Ascending aorta (tissue), 2 donors: Measurements from ENCODE around the gene PLAGL1. TPM values are rescaled to one million over a fixed set of nuclear protein-coding genes. Genes with fewer than 3 reads are reported as not detected.
"Not testable (repeated sequence)": the region's sequence is repeated elsewhere in the genome, so short reads cannot be mapped to it uniquely, and the experiment has no call there.

Source experiments
- DNase-seq, 2 donors: peaks; one replicate each; pipeline ENCODE4 v3.0.0-alpha.2; 2019; ENCODE audit warnings: low spot score in 2 of 2
- H3K27ac ChIP-seq, 2 donors: fragments of 200-600 bp; sonication (generic); one replicate each; pipeline ENCODE4 v1.5.1; 2016 to 2017; ENCODE audit warnings: mild to moderate bottlenecking in 1 of 2
- H3K27me3 ChIP-seq: fragments of 200-600 bp; sonication (generic); one replicate; pipeline ENCODE4 v1.5.1; 2017
- H3K36me3 ChIP-seq, 2 donors: fragments of 200-600 bp; sonication (generic); one replicate each; pipeline ENCODE4 v1.5.1; 2016
- H3K4me1 ChIP-seq, 2 donors: fragments of 200-600 bp; sonication (generic); one replicate each; pipeline ENCODE4 v1.5.1; 2016 to 2017; ENCODE audit warnings: mild to moderate bottlenecking in 1 of 2
- H3K4me3 ChIP-seq, 2 donors: fragments of 200-600 bp; sonication (generic); one replicate each; pipeline ENCODE4 v1.5.1; 2016 to 2017; ENCODE audit warnings: mild to moderate bottlenecking in 1 of 2
- H3K9me3 ChIP-seq, 2 donors: fragments of 200-600 bp; sonication (generic); one replicate each; pipeline ENCODE4 v1.5.1; 2016
- intact Hi-C: fragments of 100-400 bp; cut with DNase I; formaldehyde crosslinking; loops from one replicate; pipeline ENCODE4 v1.15.1; 2023
- total RNA-seq: library from RNA; depleted of rRNA; stranded (reverse); fragments of >200 nt; gene quantifications from one replicate; pipeline ENCODE4 v1.1.0, GENCODE V29; 2016
- TF ChIP-seq, protein P1 (sequence below), 3 experiments: fragments of 200-600 bp in 2 of 3; fragments of 450-650 bp in 1 of 3; sonication (generic) in 2 of 3; IDR thresholded peaks; one replicate each; pipeline ENCODE4 v1.5.1; 2016 to 2019; ENCODE audit warnings: antibody characterized with exemption in 3 of 3, mild to moderate bottlenecking in 1 of 3, moderate library complexity in 1 of 3

PLAGL1 gene
- total RNA-seq, 1 donor from 2014 or later, result 86.3 TPM

GRCh38 chr6:144047688-144048087, 39.6 kb upstream of the PLAGL1 start:
- Histone ChIP-seq H3K4me1 (no peaks in the 10 kb centered on the region), H3K36me3 (no peaks in the 10 kb centered on the region), H3K4me3 (no peak overlapping the region), H3K27me3 (no peaks in the 10 kb centered on the region), H3K9me3 (no peaks in the 10 kb centered on the region), H3K27ac (no peak overlapping the region)
- intact Hi-C loops, result no loop called here
- DNase-seq, result no peak
- TF ChIP-seq, protein P1, sequence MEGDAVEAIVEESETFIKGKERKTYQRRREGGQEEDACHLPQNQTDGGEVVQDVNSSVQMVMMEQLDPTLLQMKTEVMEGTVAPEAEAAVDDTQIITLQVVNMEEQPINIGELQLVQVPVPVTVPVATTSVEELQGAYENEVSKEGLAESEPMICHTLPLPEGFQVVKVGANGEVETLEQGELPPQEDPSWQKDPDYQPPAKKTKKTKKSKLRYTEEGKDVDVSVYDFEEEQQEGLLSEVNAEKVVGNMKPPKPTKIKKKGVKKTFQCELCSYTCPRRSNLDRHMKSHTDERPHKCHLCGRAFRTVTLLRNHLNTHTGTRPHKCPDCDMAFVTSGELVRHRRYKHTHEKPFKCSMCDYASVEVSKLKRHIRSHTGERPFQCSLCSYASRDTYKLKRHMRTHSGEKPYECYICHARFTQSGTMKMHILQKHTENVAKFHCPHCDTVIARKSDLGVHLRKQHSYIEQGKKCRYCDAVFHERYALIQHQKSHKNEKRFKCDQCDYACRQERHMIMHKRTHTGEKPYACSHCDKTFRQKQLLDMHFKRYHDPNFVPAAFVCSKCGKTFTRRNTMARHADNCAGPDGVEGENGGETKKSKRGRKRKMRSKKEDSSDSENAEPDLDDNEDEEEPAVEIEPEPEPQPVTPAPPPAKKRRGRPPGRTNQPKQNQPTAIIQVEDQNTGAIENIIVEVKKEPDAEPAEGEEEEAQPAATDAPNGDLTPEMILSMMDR (IDR thresholded peaks at IDR 0.05), result no peak

DNA sequence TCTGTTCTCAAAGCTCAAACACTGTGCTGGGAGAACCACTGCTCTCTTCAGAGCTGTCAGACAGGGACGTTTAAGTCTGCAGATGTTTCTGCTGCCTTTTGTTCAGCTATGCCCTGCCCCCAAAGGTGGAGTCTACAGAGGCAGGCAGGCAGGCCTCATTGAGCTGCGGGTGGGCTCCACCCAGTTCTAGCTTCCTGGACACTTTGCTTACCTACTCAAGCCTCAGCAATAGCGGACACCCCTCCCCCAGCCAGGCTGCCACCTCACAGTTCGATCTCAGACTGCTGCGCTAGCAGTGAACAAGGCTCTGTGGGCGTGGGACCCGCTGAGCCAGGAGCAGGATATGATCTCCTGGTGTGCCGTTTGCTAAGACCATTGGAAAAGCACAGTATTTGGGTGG, 38.6 kb upstream of the PLAGL1 start:
- DNase-seq, intact Hi-C loops, H3K4me1 ChIP-seq, H3K4me3 ChIP-seq, H3K27me3 ChIP-seq, H3K27ac ChIP-seq, H3K36me3 ChIP-seq, H3K9me3 ChIP-seq: not testable (repeated sequence)

DNA sequence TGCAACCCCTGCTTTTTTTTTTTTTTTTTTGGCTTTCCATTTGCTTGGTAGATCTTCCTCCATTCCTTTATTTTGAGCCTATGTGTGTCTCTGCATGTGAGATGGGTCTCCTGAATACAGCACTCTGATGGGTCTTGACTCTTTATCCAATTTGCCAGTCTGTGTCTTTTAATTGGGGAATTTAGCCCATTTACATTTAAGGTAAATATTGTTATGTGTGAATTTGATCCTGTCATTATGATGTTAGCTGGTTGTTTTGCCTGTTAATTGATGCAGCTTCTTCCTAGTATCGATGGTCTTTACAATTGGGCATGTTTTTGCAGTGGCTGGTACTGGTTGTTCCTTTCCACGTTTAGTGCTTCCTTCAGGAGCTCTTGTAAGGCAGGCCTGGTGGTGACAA, 36.9 kb upstream of the PLAGL1 start:
- H3K27ac ChIP-seq, H3K27me3 ChIP-seq, DNase-seq, H3K4me1 ChIP-seq, H3K9me3 ChIP-seq, H3K4me3 ChIP-seq, intact Hi-C loops, H3K36me3 ChIP-seq: not testable (repeated sequence)

GRCh38 chr6:144036835-144037195, 28.8 kb upstream of the PLAGL1 start:
- H3K4me3 ChIP-seq, result peak overlapping the region; percentile 39 to 52
- no peaks in the 10 kb centered on the region for H3K27me3 ChIP-seq
- TF ChIP-seq, protein P1 (IDR thresholded peaks at IDR 0.05), result no peak
- intact Hi-C loops, result no loop called here
- no peaks in the 10 kb centered on the region for H3K9me3 ChIP-seq
- DNase-seq, result no peak
- no peak overlapping the region for H3K27ac ChIP-seq
- H3K36me3 ChIP-seq, result no peaks in the 10 kb centered on the region
- no peaks in the 10 kb centered on the region for H3K4me1 ChIP-seq

DNA sequence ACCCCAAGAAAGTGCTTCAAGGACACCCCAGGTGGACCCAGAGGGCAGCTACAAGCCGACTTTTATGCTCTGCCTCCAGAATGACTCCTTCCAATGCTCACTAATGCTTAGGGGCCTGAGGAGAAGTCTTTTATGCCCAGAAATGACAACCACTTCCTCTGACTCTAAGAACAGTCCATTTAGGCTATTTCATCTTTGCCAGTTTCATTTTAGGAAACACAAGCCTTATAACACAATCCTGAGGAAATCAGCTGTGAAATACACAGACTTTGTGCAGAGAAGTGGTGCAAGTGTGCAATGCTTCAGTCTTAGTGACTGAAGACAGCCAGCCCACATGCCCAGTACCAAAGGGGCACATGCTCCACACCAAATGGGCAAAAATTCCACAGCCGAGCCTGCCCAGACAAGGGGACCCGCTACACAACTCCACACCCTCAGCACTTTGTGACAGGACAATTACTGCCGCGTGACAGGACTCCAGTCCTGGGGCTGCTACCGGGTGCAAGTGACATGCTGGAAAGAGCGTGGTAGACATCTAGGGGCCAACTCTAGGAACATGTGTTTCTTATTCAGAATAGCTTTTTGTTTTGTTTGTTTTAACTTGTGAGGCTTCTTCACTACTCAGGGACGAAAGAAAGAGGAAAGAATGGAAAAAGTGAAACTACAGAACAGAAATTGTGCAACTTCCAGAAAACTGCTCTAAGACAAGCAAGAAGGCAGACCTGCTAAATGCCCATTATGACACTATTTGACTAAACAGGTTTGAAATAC, 28.2 kb upstream of the PLAGL1 start:
- Histone ChIP-seq H3K27ac (no peak overlapping the region), H3K4me1 (no peaks in the 10 kb centered on the region), H3K4me3 (peak overlapping the region; percentile 39 to 52), H3K27me3 (no peaks in the 10 kb centered on the region), H3K36me3 (no peaks in the 10 kb centered on the region), H3K9me3 (no peaks in the 10 kb centered on the region)
- intact Hi-C loops, result no loop called here
- DNase-seq, result no peak
- TF ChIP-seq, protein P1 (IDR thresholded peaks at IDR 0.05), result no peak

- Histone ChIP-seq H3K9me3 (no peaks in the 10 kb centered on the region), H3K27me3 (no peaks in the 10 kb centered on the region), H3K36me3 (no peaks in the 10 kb centered on the region), H3K27ac (no peak overlapping the region), H3K4me3 (no peak overlapping the region), H3K4me1 (no peaks in the 10 kb centered on the region)
- TF ChIP-seq, protein P1 (IDR thresholded peaks at IDR 0.05), result no peak
- no peak for DNase-seq
- intact Hi-C loops, result no loop called here
Observed at GRCh38 chr6:144035416-144035815, 27.4 kb upstream of the PLAGL1 start.
